ENCODE measurements around the gene GDAP2. TPM values are rescaled to one million over a fixed set of nuclear protein-coding genes. Genes with fewer than 3 reads are reported as not detected.

The GDAP2 gene
- total and polyA plus RNA-seq, 2 donors (not counting 3 experiments of a cell fraction or from before 2014, with no cell fraction given), result 4.5 to 21.5 TPM

DNA sequence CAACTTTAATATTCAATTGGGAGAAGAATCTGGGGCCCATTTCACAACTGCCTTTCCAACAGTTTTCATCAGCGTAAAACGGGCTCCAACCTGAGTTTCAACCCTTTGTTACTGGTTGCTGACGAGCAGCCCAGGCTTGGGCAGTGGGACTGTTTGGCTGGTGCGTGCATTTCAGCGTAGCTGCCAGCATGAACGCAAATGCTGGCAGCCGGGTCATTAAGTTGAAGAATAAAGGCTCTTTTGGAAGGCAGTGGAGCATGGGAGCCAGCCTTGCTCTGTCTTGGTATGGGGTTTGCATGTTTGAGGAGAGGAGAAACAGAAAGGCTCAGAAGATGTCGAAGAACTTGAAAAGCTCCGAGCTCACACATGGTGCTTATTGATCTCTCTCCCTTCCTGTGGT lies 40.8 kb upstream of the GDAP2 start:
- Histone ChIP-seq H3K27ac (ENCODE audit: insufficient read depth, low read depth, low read length) (no peak overlapping the region), H3K4me2 (ENCODE audit: insufficient read depth, low read length) (no peak overlapping the region), H3K9ac (replicated peaks; ENCODE audit: extremely low read depth, insufficient read depth, low read length) (no peak overlapping the region), H3K27me3 (ENCODE audit: control insufficient read depth in 2 of 2, insufficient read depth in 2 of 2, low read length in 2 of 2) (peaks cover 0 to 3% of the 10 kb centered on the region in 2 experiments), H3K79me2 (ENCODE audit: control insufficient read depth, insufficient read depth, low read length) (no peaks in the 10 kb centered on the region), H3K9me3 (replicated peaks; ENCODE audit: control insufficient read depth, insufficient read depth, low read length) (no peaks in the 10 kb centered on the region), H3K4me3 (replicated peaks in 1 of 3; ENCODE audit: insufficient read depth in 1 of 3, low read depth in 1 of 3, low read length in 3 of 3) (no peak overlapping the region), H3K4me1 (ENCODE audit: control insufficient read depth, extremely low read depth, insufficient read depth, low read length) (no peaks in the 10 kb centered on the region), H2AFZ (ENCODE audit: low read depth, low read length) (no peak overlapping the region), H4K20me1 (replicated peaks; ENCODE audit: control insufficient read depth, extremely low read depth, insufficient read depth, low read length) (no peaks in the 10 kb centered on the region), H3K36me3 (ENCODE audit: control insufficient read depth in 2 of 2, extremely low read depth in 1 of 2, insufficient read depth in 2 of 2, low read length in 2 of 2) (no peaks in the 10 kb centered on the region), H3K9me1 (replicated peaks; ENCODE audit: control insufficient read depth, extremely low read depth, insufficient read depth, low read length) (no peaks in the 10 kb centered on the region)
- DNase-seq (ENCODE audit: low read depth, low spot score) (no peak), FAIRE-seq (no peak)
- ChIA-PET POLR2A (no interaction called here), CTCF (no interaction called here)
- dilution Hi-C loops (cut with MboI; ENCODE audit: extremely low pct_ligation_motif_present, low sequenced_read_pairs) (no loop called here), intact Hi-C loops (cut with micrococcal nuclease) (no loop called here)
- no TSS peak for BruUV-seq (replicated peaks)
- TF ChIP-seq JUN (IDR thresholded peaks at IDR 0.05; ENCODE audit: borderline replicate concordance, insufficient read depth, insufficient read length, low read depth) (no peak), MYC (IDR thresholded peaks at IDR 0.05; ENCODE audit: low read depth, low read length) (no peak), POLR2AphosphoS5 (IDR thresholded peaks at IDR 0.05; ENCODE audit: insufficient read depth, low read depth, low read length) (no peak), GATA2 (IDR thresholded peaks at IDR 0.05; ENCODE audit: insufficient read depth, insufficient read length, low read depth, low read length) (no peak), POLR2A (IDR thresholded peaks at IDR 0.05; ENCODE audit: low read depth, low read length) (no peak), FOS (IDR thresholded peaks at IDR 0.05; ENCODE audit: borderline replicate concordance, insufficient read depth, low read length) (no peak), EZH2 (IDR thresholded peaks at IDR 0.05; ENCODE audit: borderline replicate concordance, low read depth, low read length, severe bottlenecking) (no peak)
- TF ChIP-seq, protein P1, sequence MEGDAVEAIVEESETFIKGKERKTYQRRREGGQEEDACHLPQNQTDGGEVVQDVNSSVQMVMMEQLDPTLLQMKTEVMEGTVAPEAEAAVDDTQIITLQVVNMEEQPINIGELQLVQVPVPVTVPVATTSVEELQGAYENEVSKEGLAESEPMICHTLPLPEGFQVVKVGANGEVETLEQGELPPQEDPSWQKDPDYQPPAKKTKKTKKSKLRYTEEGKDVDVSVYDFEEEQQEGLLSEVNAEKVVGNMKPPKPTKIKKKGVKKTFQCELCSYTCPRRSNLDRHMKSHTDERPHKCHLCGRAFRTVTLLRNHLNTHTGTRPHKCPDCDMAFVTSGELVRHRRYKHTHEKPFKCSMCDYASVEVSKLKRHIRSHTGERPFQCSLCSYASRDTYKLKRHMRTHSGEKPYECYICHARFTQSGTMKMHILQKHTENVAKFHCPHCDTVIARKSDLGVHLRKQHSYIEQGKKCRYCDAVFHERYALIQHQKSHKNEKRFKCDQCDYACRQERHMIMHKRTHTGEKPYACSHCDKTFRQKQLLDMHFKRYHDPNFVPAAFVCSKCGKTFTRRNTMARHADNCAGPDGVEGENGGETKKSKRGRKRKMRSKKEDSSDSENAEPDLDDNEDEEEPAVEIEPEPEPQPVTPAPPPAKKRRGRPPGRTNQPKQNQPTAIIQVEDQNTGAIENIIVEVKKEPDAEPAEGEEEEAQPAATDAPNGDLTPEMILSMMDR (IDR thresholded peaks at IDR 0.05; ENCODE audit: extremely low read depth in 1 of 2, insufficient read depth in 1 of 2, low read depth in 1 of 2, low read length in 2 of 2), result no peak
- TF ChIP-seq, protein P2, sequence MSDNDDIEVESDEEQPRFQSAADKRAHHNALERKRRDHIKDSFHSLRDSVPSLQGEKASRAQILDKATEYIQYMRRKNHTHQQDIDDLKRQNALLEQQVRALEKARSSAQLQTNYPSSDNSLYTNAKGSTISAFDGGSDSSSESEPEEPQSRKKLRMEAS (IDR thresholded peaks at IDR 0.05; ENCODE audit: insufficient read depth, insufficient read length), result no peak

All from endothelial cell of umbilical vein (primary cell).